ENCODE results near the gene CAPS2.

Gene CAPS2

DNA sequence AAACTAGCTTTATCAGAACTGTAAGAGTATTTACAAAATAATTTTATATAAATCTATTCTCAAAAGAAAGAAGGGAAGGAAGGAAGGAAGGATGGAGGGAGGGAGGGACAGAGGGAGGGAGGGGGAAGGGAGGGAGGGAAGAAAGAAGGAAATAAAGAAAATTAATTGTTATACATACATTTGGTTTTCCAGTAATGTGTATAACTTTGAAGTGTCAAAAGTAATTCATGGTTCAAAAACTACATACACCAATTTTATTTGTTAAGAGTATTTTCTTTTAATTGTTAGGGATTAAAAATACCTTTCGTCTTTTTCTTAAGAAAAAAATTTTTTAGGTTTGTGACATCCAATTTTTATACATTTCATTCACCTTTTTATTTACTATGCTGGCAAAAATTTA, 103.0 kb downstream of the CAPS2 start:
- H4K8ac ChIP-seq (ENCODE audit: low read depth, low read length): no peak overlapping the region
- H2BK12ac ChIP-seq (ENCODE audit: low read length): no peak overlapping the region
- no peaks in the 10 kb centered on the region for H3K9me3 ChIP-seq (replicated peaks in 1 of 2; ENCODE audit: control insufficient read depth in 2 of 2, insufficient read depth in 1 of 2, low read depth in 1 of 2, low read length in 2 of 2)
- H3K23ac ChIP-seq (ENCODE audit: low read depth, low read length, poor library complexity): no peak overlapping the region
- H4K91ac ChIP-seq (ENCODE audit: low read depth, low read length, poor library complexity): no peak overlapping the region
- no peaks in the 10 kb centered on the region for H3K79me1 ChIP-seq (ENCODE audit: low read depth, low read length)
- H3K4ac ChIP-seq (ENCODE audit: low read length): no peak overlapping the region
- no peaks in the 10 kb centered on the region for H3K4me1 ChIP-seq (ENCODE audit: control insufficient read depth in 2 of 2, insufficient read depth in 1 of 2, low read depth in 1 of 2, low read length in 2 of 2)
- no peak overlapping the region for H2BK5ac ChIP-seq (ENCODE audit: low read length)
- no peak overlapping the region for H3K4me3 ChIP-seq (ENCODE audit: low read length in 2 of 2)
- H3K9ac ChIP-seq (ENCODE audit: low read depth, low read length, poor library complexity): no peak overlapping the region
- H3K27ac ChIP-seq (replicated peaks; ENCODE audit: low read length): no peak overlapping the region
- no peaks in the 10 kb centered on the region for H3K36me3 ChIP-seq (replicated peaks in 1 of 2; ENCODE audit: control insufficient read depth in 2 of 2, insufficient read depth in 2 of 2, low read length in 2 of 2)
- no CpG with 5 or more reads among the region's 1 CpG for WGBS, 2 donors (ENCODE audit: extremely low coverage in 2 of 2, insufficient read length in 2 of 2, insufficient replicate concordance in 1 of 2)
- no peak overlapping the region for H2AK5ac ChIP-seq (ENCODE audit: low read depth, low read length)
- H2BK15ac ChIP-seq (ENCODE audit: low read length): no peak overlapping the region
- no peak overlapping the region for H3K18ac ChIP-seq (ENCODE audit: low read length)
- no peak overlapping the region for H3K14ac ChIP-seq (ENCODE audit: low read length)
- no peak overlapping the region for H2BK120ac ChIP-seq (ENCODE audit: low read depth, low read length)
- H2AFZ ChIP-seq (ENCODE audit: low read length): no peak overlapping the region
- DNase-seq (ENCODE audit: low spot score): no peak
- no peak overlapping the region for H3K4me2 ChIP-seq (ENCODE audit: insufficient read depth, low read length, poor library complexity, severe bottlenecking)
- no peaks in the 10 kb centered on the region for H3K27me3 ChIP-seq (ENCODE audit: control insufficient read depth in 3 of 3, insufficient read depth in 3 of 3, low read depth in 1 of 3, low read length in 3 of 3)
